AG04449 (cell line): ENCODE results near the gene DDIT3.

Source experiments
- CTCF ChIA-PET: fragments of 350-600 bp; formaldehyde crosslinking; extraction: SDS; loops from one replicate; lab custom pipeline; 2021; ENCODE audit warnings: antibody characterized with exemption; lab: Yijun Ruan, JAX
- POLR2A ChIA-PET: fragments of 400-600, 350-600 bp; formaldehyde crosslinking; extraction: SDS; loops from one replicate; lab custom pipeline; 2020; ENCODE audit warnings: antibody characterized with exemption, inconsistent platforms; lab: Yijun Ruan, JAX
- DNase-seq: peaks from one replicate; pipeline ENCODE4 v3.0.0-alpha.2; 2010; ENCODE audit warnings: low read depth, low spot score
- H3K4me3 ChIP-seq: 2 replicates; pipeline ENCODE4 v1.5.1; 2011; ENCODE audit warnings: low read depth, mild to moderate bottlenecking, control low read depth, low read length
- CTCF ChIP-seq: IDR thresholded peaks from one replicate; pipeline ENCODE4 v1.5.1; 2011; ENCODE audit warnings: mild to moderate bottlenecking, moderate library complexity, low read length, control low read depth, inconsistent platforms; ENCODE audit not compliant: insufficient read depth; ENCODE audit errors: missing control alignments

DDIT3 gene

GRCh38 chr12:57530396-57531142 lies 10.3 kb upstream of the DDIT3 start:
- POLR2A ChIA-PET, result interaction anchor here (0.5 to 3.1 kb wide), 4 partner anchors 8 to 390 kb away, joined by 3 to 14 read pairs (median 10); partner anchors contain the start of genes DCTN2 and DDIT3
- TF ChIP-seq CTCF, result no peak
- H3K4me3 ChIP-seq, result no peak overlapping the region
- DNase-seq, result no peak
- CTCF ChIA-PET, result interaction anchor here (0.7 to 1.0 kb wide), 3 partner anchors 8 to 67 kb away, joined by 3 to 5 read pairs (median 3); no protein-coding TSS in a partner anchor

- ChIA-PET POLR2A (interaction anchor here (0.5 to 3.1 kb wide), 4 partner anchors 9 to 391 kb away, joined by 3 to 14 read pairs (median 10); partner anchors contain the start of genes DCTN2 and DDIT3), CTCF (interaction anchor here (0.8 to 1.0 kb wide), 2 partner anchors 9 to 67 kb away, joined by 3 to 5 read pairs; no protein-coding TSS in a partner anchor)
- DNase-seq, result no peak
- no peak for TF ChIP-seq CTCF
- H3K4me3 ChIP-seq, result no peak overlapping the region
These were observed 9.5 kb upstream of the DDIT3 start for GRCh38 chr12:57529831-57530230.

GRCh38 chr12:57528831-57529555 lies 8.7 kb upstream of the DDIT3 start:
- no peak overlapping the region for H3K4me3 ChIP-seq
- no peak for DNase-seq
- TF ChIP-seq CTCF, result no peak
- ChIA-PET POLR2A (interaction anchor here (2.8 to 3.1 kb wide), 2 partner anchors 9 to 10 kb away, joined by 11 to 14 read pairs; partner anchors contain the start of gene DDIT3), CTCF (interaction anchor here (1.0 to 1.3 kb wide), 2 partner anchors 8 to 10 kb away, joined by 3 read pairs; no protein-coding TSS in a partner anchor)

GRCh38 chr12:57528176-57528575 lies 7.9 kb upstream of the DDIT3 start:
- DNase-seq, result no peak
- CTCF ChIA-PET, result interaction anchor here (1.3 kb wide), 1 partner anchor 9 kb away, joined by 3 read pairs; no protein-coding TSS in a partner anchor
- H3K4me3 ChIP-seq, result no peak overlapping the region
- POLR2A ChIA-PET, result interaction anchor here (2.8 to 3.1 kb wide), 2 partner anchors 8 to 11 kb away, joined by 11 to 14 read pairs; partner anchors contain the start of gene DDIT3
- no peak for TF ChIP-seq CTCF

GRCh38 chr12:57527184-57527583 lies 6.9 kb upstream of the DDIT3 start:
- no peak overlapping the region for H3K4me3 ChIP-seq
- ChIA-PET POLR2A (interaction anchor here (1.3 kb wide), 1 partner anchor 12 kb away, joined by 4 read pairs; no protein-coding TSS in a partner anchor), CTCF (interaction anchor here (0.7 to 1.3 kb wide), 3 partner anchors 11 to 199 kb away, joined by 3 read pairs; no protein-coding TSS in a partner anchor)
- TF ChIP-seq CTCF, result no peak
- DNase-seq, result no peak
